Right renal pelvis (tissue), 4 donors: ENCODE measurements around the gene DEDD. TPM values are rescaled to one million over a fixed set of nuclear protein-coding genes. Genes with fewer than 3 reads are reported as not detected.

Experiments
- DNase-seq, 4 donors: peaks; one replicate each; pipeline ENCODE4 v3.0.0-alpha.2; 2013; ENCODE audit warnings: low read depth in 4 of 4, low spot score in 3 of 4, missing footprints in 1 of 4
- polyA plus RNA-seq, 4 donors: library from polyadenylated mRNA; unstranded; fragments of 120-200 nt; gene quantifications; one replicate each; pipeline ENCODE4 v1.2.1, GENCODE V29; 2013; ENCODE audit not compliant: insufficient read length in 4 of 4

Gene DEDD
- polyA plus RNA-seq, 4 donors: 47.2 to 59.6 (median 50.8) TPM

DNA sequence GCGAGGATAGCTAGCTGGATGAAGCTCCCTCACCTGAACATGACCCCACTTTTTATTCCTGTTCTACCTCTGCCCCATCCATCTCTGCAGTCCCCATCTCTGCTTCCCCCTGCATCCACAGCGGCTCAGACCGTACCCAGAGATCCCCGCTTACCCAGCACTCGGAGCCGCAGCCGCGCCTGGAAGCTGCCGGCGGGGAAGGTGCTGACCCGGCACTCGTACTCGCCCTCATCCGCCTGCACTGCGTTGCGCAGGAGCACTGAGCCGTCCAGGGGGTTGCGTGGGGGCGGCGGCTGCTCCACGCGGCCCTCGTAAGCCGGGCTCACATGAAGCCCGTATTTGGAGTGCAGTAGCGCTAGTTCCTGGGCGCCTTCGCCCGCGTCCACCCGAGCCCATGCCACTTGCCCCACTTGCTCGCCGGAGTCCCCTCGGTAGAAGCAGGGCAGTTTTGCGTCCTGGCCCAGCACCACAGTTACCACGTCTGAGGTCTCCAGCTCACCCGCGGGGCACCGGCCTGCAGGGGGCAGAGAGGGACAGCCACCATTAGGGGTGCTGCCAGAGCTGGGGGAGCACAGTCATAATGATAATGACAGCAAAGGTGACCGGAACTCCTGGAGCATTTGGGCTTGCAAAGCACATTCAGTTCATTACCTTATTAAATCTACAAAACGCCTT, 52.9 kb downstream of the DEDD start:
- no peak for DNase-seq

DNA sequence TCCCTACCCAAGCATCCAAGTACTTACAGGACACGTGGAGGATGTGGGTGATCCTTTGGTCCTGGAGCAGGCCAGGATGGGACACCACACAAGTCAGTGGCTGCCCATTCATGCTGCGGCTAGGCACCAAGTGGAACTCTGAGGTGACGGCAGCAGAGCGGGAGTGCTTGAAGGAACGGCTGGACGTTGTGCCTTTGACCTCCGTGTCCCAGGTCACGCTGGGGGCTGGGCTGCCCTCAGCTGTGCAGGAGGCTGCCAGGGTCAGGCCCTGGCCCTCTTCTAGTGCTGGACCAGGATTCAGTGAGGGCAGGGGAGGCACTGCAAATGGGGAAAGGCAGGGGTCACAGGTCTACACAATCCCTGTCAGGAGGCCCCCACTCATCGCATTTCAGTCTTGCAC, 55.0 kb downstream of the DEDD start:
- DNase-seq: no peak

DNA sequence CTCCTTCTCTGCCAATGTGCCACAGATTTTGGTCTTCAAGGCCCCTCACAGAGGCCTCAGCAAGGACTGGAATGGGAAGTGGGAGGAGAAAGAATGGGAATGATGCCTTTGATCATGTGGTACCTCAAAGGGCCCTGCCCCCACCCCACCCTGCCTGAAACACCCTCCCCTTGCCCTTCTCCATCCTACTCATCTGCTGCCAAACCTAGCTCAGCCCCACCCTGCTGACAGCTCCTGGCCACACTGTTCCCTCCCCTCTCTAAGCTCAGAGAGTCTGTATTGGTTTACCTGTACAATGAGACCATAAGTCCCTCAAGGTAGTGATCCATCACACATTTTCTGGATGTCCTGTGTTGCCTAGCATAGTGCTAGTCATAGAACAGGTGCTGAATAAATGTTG, 56.1 kb downstream of the DEDD start:
- DNase-seq: no peak

DNA sequence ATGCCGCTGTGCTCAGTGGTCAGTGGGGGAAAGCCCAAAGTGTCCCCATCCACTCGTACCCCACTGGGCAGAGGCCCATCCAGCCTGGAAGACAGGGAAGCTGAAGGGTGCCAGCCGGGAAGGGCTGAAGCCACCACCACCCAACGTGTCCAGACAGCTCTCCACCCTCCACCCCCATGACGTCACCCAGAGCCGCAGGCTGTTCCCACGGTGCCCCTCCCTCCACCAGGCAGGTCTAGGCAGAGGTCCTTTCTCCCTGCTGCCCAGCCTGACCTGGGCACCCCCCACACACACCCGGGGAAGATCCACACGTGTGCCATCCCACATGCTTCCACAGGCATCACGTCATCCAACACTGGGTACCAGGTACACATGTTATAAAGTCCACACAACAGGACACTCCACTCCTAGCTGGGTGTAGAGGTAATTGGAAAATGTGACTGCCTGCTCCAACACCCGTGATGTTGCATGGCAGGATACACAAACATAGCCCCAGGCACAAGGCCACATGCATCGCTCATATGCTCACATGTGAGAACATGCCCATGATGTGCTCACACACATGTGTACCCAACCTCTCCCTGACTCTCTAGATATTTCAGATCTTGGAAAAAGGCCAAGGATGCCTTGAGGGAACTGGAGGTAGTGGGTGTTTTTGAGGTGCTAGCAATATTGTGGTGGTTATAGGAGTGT, 57.6 kb downstream of the DEDD start:
- no peak for DNase-seq

DNA sequence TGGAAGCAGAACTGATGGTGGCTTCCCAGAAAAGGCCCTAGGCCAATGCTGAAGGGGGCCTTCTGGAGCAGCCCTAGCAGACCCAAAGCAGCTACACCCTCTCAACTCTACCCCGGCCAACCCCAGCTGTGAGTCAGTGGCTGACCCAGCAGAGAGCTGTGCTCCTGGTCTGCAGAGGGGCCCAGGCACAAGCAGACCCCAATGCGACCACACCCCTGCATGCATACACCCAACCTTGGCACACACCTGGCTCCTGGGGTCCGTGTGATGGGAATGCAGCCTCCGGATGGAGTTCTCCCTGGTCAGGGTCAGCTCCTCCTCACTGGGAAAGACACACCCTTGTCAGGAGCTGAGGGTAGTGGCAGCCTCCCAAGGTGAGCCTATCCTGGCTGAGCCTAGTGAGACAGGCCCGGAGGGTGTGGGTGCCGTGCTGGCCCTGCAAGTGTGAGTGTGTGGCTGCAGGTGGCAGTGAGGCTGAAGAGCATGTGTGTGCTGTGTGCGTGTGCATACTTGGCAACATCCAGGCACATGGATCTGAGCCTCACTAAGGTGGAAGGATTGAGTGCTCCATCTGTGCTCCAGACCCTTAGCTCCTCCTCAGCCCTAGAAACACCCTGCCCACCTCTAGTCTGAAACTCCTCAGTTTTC, 58.9 kb downstream of the DEDD start:
- DNase-seq: no peak

DNA sequence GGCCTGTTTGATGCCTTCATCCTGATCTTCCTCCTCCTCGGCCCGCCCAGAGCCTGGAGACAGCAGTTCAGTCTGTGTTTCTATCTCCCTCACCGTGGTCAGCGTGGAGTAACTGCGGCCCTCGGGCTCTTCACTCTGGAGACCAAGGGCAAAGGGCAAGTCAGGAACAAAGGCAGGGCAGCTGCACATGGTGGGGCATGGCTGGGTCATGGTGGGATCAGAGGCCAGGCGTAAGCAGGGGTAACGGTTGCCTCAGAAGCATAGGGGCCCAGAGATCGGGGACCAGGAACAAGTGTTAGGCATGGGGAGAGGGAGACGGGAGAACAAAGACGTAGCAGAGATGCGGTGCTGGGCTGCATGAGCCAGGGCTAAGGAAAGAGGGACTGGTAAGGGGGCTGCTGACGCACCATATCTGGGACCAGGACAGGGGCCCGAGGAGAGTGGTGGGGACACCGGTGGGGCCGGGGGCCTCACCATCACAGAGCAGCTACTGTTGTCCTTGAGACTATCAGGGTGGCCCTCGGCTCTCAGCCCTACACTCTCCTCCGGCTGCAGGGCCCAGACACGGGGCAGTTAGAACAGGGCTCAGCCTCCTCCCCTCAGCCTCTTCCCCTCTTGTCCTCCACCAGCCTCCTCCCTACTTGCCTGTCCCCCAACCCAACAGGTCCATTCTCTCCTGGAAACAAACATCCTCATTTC, 59.6 kb downstream of the DEDD start:
- DNase-seq: no peak

DNA sequence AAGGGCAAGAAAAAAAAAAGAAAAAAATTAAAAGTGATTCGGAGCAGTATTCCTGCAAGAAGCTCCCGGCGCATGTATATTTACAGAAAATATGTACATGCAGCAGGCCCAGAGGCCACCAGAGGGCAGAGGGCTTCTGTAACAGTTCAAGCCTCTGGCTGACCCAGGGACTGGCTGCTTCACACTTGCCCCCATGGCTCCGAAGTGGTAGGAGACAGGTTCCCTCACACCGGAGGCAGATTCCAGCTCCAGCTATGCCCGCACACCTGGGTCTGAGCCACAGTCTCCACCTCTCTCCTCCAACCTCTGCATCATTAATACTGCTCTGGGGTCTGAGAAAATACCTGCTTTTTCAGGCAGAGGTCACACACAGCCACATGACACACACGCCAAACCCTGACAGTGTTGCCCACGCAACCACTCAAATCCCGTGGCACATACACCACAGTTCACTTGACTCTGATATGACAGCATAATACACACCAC, 60.5 kb downstream of the DEDD start:
- DNase-seq: no peak

Other genes starting within 250 kb of the DEDD start
- gene ITLN1, start 247.5 kb downstream of the DEDD start, polyA plus RNA-seq: 1 to 10 TPM; 1.3 to 3.5 (median 2.1) TPM
- under 1 TPM in 1 of 4 donors, not detected in 3; 0.06 TPM for gene ITLN2, start 177.9 kb downstream of the DEDD start, polyA plus RNA-seq
- gene F11R, start 111.5 kb downstream of the DEDD start, polyA plus RNA-seq: 100 to 1,000 TPM in 1 of 4 donors, 10 to 100 TPM in 3; 81.3 to 103 (median 95.5) TPM
- 10 to 100 TPM; 44.6 to 80.5 (median 47.9) TPM for gene TSTD1, start 93.7 kb downstream of the DEDD start, polyA plus RNA-seq
- gene USF1, start 86.7 kb downstream of the DEDD start, polyA plus RNA-seq: 10 to 100 TPM; 55.0 to 59.3 (median 56.6) TPM
- gene ARHGAP30, start 62.8 kb downstream of the DEDD start, polyA plus RNA-seq: 1 to 10 TPM; 1.8 to 2.3 (median 2.0) TPM
- gene NECTIN4, start 43.1 kb downstream of the DEDD start, polyA plus RNA-seq: 1 to 10 TPM; 1.9 to 4.9 (median 3.4) TPM
- 10 to 100 TPM; 15.9 to 19.9 (median 18.3) TPM for gene KLHDC9, start 34.3 kb downstream of the DEDD start, polyA plus RNA-seq
- gene PFDN2, start 14.6 kb downstream of the DEDD start, polyA plus RNA-seq: 10 to 100 TPM; 64.7 to 90.0 (median 71.0) TPM
- gene NIT1, start 14.6 kb downstream of the DEDD start, polyA plus RNA-seq: 10 to 100 TPM; 47.8 to 55.3 (median 52.1) TPM
- gene UFC1, start 21.3 kb upstream of the DEDD start, polyA plus RNA-seq: 100 to 1,000 TPM; 147 to 165 (median 159) TPM
- 10 to 100 TPM; 45.7 to 51.3 (median 51.0) TPM for gene USP21, start 26.8 kb upstream of the DEDD start, polyA plus RNA-seq
- 10 to 100 TPM; 36.3 to 44.0 (median 37.4) TPM for gene PPOX, start 33.8 kb upstream of the DEDD start, polyA plus RNA-seq
- gene B4GALT3, start 44.8 kb upstream of the DEDD start, polyA plus RNA-seq: 10 to 100 TPM; 43.6 to 46.2 (median 44.9) TPM
- 1 to 10 TPM in 2 of 4 donors, under 1 TPM in 2; 0.66 to 1.4 (median 1.0) TPM for gene ADAMTS4, start 66.4 kb upstream of the DEDD start, polyA plus RNA-seq
- gene NDUFS2, start 69.7 kb upstream of the DEDD start, polyA plus RNA-seq: 100 to 1,000 TPM; 174 to 198 (median 193) TPM
- 10 to 100 TPM; 12.0 to 16.1 (median 15.4) TPM for gene FCER1G, start 82.6 kb upstream of the DEDD start, polyA plus RNA-seq
- gene APOA2, start 91.0 kb upstream of the DEDD start, polyA plus RNA-seq: 1 to 10 TPM in 1 of 4 donors, under 1 TPM in 2, not detected in 1; 0.13 to 6.0 (median 0.47) TPM
- gene TOMM40L, start 93.4 kb upstream of the DEDD start, polyA plus RNA-seq: 10 to 100 TPM; 14.5 to 15.5 (median 14.9) TPM
- 1 to 10 TPM; 2.0 to 4.3 (median 3.8) TPM for gene NR1I3, start 105.5 kb upstream of the DEDD start, polyA plus RNA-seq
- 1 to 10 TPM in 2 of 4 donors, under 1 TPM in 2; 0.91 to 1.6 (median 0.98) TPM for gene PCP4L1, start 126.1 kb upstream of the DEDD start, polyA plus RNA-seq
- gene MPZ, start 177.3 kb upstream of the DEDD start, polyA plus RNA-seq: 10 to 100 TPM in 1 of 4 donors, 1 to 10 TPM in 3; 4.2 to 12.5 (median 4.6) TPM
- 100 to 1,000 TPM; 265 to 291 (median 279) TPM for gene SDHC, start 181.7 kb upstream of the DEDD start, polyA plus RNA-seq
- gene CFAP126, start 235.2 kb upstream of the DEDD start, polyA plus RNA-seq: 10 to 100 TPM; 11.8 to 16.8 (median 13.9) TPM